ENCODE measurements around the gene CYB561D2. TPM values are rescaled to one million over a fixed set of nuclear protein-coding genes. Genes with fewer than 3 reads are reported as not detected.

The CYB561D2 gene
- total RNA-seq, 1 donor from 2014 or later = 22.3 TPM

DNA sequence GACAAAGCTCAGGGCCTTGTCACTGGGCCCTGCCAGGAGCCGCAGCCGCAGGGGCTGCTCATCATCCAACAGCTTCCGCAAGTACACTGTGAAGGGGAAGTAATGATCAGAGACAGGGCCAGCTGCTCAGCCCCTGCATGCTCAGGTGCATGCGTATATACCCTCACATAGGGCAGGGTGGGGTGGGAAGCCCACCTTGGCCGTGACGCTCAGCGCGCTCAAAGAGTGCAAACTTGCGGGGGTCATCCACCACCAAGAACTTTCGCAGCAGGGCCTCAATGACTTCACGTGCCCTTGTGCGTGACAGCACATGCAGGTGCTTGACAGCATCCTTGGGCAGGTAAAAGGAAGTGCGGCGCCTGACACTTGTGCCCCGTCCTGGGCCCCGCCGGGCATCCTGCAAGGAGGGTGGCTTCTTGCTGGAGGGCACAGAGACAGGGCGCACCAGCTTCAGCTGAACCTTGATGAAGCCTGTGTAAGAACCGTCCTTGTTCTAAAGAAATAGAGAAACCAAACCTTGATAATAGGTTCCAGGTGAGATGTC is 19.2 kb upstream of the CYB561D2 start:
- DNase-seq (ENCODE audit: low read depth) = no peak
- H3K36me3 ChIP-seq (ENCODE audit: control insufficient read depth, insufficient read depth, low read length) = peaks cover 1% of the 10 kb centered on the region
- H3K27me3 ChIP-seq (ENCODE audit: control insufficient read depth, insufficient read depth, low read length) = no peaks in the 10 kb centered on the region
- TF ChIP-seq, protein P1, sequence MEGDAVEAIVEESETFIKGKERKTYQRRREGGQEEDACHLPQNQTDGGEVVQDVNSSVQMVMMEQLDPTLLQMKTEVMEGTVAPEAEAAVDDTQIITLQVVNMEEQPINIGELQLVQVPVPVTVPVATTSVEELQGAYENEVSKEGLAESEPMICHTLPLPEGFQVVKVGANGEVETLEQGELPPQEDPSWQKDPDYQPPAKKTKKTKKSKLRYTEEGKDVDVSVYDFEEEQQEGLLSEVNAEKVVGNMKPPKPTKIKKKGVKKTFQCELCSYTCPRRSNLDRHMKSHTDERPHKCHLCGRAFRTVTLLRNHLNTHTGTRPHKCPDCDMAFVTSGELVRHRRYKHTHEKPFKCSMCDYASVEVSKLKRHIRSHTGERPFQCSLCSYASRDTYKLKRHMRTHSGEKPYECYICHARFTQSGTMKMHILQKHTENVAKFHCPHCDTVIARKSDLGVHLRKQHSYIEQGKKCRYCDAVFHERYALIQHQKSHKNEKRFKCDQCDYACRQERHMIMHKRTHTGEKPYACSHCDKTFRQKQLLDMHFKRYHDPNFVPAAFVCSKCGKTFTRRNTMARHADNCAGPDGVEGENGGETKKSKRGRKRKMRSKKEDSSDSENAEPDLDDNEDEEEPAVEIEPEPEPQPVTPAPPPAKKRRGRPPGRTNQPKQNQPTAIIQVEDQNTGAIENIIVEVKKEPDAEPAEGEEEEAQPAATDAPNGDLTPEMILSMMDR (IDR thresholded peaks at IDR 0.05; ENCODE audit: insufficient read depth, low read length, poor library complexity, severe bottlenecking) = no peak
- H3K4me3 ChIP-seq (ENCODE audit: low read depth, low read length) = no peak overlapping the region

DNA sequence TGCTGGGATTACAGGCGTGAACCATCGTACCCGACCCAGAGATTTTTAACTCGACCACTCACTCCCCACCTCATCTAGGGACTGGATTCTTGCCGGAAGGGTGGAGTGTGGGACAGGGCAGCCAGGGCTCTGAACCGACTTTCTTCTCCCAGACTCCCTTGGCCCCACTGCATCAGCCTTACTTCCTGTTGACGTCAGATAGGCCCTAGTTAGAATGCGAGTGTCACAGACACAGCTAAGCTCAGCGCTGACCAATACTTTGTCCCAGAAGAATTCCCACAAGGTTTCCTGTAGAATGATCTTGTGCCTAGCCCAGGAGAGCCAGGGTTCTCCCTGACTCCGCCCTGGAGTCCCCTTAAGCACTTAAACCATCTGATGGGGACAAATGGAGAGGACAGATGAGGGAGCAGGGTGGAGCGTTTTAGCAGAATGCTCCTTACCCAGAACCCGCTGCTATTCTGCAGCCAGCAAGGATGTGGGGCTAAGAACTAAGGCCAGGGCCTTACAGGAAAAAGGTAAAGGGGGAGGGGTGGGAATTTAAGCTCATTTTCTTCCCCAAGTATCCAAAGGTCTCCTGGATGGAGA is 16.8 kb upstream of the CYB561D2 start:
- no peak for DNase-seq (ENCODE audit: low read depth)
- no peaks in the 10 kb centered on the region for H3K27me3 ChIP-seq (ENCODE audit: control insufficient read depth, insufficient read depth, low read length)
- TF ChIP-seq, protein P1 (IDR thresholded peaks at IDR 0.05; ENCODE audit: insufficient read depth, low read length, poor library complexity, severe bottlenecking) = no peak
- H3K4me3 ChIP-seq (ENCODE audit: low read depth, low read length) = no peak overlapping the region
- H3K36me3 ChIP-seq (ENCODE audit: control insufficient read depth, insufficient read depth, low read length) = peaks cover 1% of the 10 kb centered on the region

DNA sequence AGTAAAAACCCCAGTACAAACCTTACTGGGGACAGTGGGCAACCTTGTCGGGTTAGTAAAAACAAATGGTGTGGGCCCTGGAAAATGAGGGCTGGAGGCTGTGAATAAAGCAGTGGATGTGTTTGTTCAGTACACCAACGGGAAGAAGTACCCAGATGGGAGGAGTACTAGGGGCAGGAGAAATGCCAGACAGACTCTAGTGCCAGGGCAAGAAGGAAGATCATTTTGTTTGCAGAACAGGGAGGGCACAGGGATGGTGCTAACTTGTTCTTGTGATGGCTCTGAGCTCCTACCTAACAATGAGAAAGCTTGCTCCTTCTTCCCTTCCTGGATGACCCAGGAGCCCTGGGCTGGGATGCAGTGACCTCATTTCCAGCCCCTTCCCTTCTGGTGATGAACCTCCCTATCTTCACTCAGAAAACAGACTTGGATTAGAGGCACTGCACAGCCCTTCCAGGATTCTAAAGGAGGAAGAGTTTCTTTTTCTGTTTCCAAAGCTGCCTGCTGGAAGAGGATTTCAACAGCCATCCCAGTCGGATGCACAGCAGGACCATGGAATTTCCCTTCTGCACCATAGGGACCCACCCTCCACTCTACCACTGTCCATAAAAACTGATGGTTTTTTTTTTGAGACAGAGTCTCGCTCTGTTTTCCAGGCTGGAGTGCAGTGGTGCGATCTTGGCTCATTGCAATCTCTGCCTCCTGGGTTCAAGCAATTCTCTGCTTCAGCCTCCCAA is 16.2 kb upstream of the CYB561D2 start:
- Histone ChIP-seq H3K36me3 (ENCODE audit: control insufficient read depth, insufficient read depth, low read length) (peaks cover 1% of the 10 kb centered on the region), H3K27me3 (ENCODE audit: control insufficient read depth, insufficient read depth, low read length) (no peaks in the 10 kb centered on the region), H3K4me3 (ENCODE audit: low read depth, low read length) (no peak overlapping the region)
- TF ChIP-seq, protein P1 (IDR thresholded peaks at IDR 0.05; ENCODE audit: insufficient read depth, low read length, poor library complexity, severe bottlenecking) = no peak
- no peak for DNase-seq (ENCODE audit: low read depth)

DNA sequence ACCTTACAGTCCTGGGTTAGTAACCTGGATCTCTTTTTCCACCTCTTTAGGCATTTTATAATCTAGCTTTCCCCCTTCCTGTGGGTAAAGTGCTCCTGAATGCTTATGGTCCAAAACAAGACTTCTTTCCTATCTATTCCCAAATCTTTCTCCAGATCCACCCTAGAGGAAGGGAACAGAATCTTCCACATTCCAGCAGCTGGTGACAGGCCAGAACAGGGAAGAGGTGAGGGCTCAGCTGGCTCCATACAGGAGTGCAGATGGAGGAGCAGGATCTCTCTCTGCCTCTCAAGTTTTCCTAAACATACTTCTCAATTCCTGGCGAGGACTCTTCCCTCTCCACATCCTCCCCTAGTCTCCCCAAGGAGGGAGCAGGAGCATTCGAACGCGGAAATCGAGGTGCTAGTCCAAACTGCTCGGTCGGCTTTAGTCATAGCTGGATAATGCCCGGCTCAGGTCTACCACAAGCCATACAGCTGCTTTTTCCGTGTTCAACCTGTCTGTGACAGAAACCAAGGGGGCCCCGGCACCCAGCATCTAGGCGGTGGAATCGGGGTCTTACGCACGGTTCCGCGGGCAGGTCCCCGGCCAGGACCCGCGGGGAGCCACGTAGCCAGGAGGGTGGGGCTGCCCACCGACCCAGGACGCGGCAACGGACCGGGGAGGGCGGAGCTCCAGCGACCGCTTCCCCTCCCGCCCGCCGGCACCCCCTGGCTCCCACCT is 14.0 kb upstream of the CYB561D2 start:
- TF ChIP-seq, protein P1 (IDR thresholded peaks at IDR 0.05; ENCODE audit: insufficient read depth, low read length, poor library complexity, severe bottlenecking) = no peak
- Histone ChIP-seq H3K4me3 (ENCODE audit: low read depth, low read length) (peak overlapping the region; percentile 74), H3K27me3 (ENCODE audit: control insufficient read depth, insufficient read depth, low read length) (peaks cover 11% of the 10 kb centered on the region), H3K36me3 (ENCODE audit: control insufficient read depth, insufficient read depth, low read length) (no peaks in the 10 kb centered on the region)
- DNase-seq (ENCODE audit: low read depth) = no peak

DNA sequence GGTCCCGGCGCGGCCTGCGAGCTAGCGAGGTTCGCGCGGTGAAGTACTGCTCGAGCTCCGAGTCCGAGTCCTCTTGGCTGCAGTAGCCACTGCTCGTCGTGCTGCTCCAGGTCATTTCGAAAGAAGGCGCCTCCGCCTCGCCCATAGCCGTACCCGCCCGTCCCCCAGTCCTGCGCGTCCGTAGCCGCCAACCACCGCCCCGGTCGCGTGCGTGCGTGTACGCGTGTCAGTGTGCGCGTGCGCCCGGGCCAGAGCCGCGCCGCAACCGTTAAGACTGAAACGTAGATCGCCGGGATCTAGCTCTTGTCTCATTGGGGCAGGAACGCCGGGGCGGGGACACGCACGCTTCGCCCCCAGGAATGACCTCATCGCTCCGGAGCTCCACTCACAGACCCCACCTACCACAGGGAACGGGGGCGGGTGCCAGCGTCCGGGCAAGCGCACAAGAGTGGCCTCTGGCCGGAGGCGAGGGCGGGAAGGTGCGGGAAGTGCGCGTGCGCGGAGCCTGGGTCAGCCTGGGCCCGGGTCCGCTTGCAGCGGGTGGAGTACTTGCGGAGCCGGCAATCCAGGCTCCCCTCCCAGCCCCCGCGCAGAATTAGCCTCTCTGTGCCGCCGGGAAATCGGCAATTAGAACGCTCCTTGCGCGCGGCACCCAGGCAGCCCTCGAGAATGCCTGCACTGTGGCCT is 13.3 kb upstream of the CYB561D2 start:
- TF ChIP-seq, protein P1 (IDR thresholded peaks at IDR 0.05; ENCODE audit: insufficient read depth, low read length, poor library complexity, severe bottlenecking) = no peak
- peak; percentile 95 for DNase-seq (ENCODE audit: low read depth)
- Histone ChIP-seq H3K27me3 (ENCODE audit: control insufficient read depth, insufficient read depth, low read length) (peaks cover 11% of the 10 kb centered on the region), H3K36me3 (ENCODE audit: control insufficient read depth, insufficient read depth, low read length) (no peaks in the 10 kb centered on the region), H3K4me3 (ENCODE audit: low read depth, low read length) (peak overlapping the region; percentile 74)
